Keratinocyte (primary cell): ENCODE results near the gene PTRH1. TPM values are rescaled to one million over a fixed set of nuclear protein-coding genes. Genes with fewer than 3 reads are reported as not detected.

Experiments
- DNase-seq: peaks from one replicate; pipeline ENCODE4 v3.0.0-alpha.2; 2011; ENCODE audit warnings: low read depth, missing footprints, low spot score
- FAIRE-seq: peaks from 2 replicates; lab custom pipeline; 2011; peaks lifted over from hg19 to GRCh38; lab: Jason Lieb, UNC
- H2AFZ ChIP-seq: 2 replicates; pipeline ENCODE4 v1.6.0; 2012; ENCODE audit warnings: low read length, control low read depth, inconsistent platforms; ENCODE audit not compliant: control insufficient read depth
- H3K27ac ChIP-seq: 2 replicates; pipeline ENCODE4 v1.5.1; 2011; ENCODE audit warnings: low read length; ENCODE audit not compliant: control insufficient read depth, insufficient read depth
- H3K27me3 ChIP-seq: 3 replicates; pipeline ENCODE4 v1.6.0; 2011; ENCODE audit warnings: low read length; ENCODE audit not compliant: control insufficient read depth, insufficient read depth; ENCODE audit errors: extremely low read depth
- H3K36me3 ChIP-seq, 2 experiments: 2 replicates in 1 of 2; 3 replicates in 1 of 2; pipeline ENCODE4 v1.5.1; 2011; ENCODE audit warnings: low read length in 2 of 2, mild to moderate bottlenecking in 1 of 2; ENCODE audit not compliant: control insufficient read depth in 2 of 2, insufficient read depth in 2 of 2; ENCODE audit errors: extremely low read depth in 1 of 2
- H3K4me1 ChIP-seq: 3 replicates; pipeline ENCODE4 v1.5.1; 2011; ENCODE audit warnings: low read length; ENCODE audit not compliant: control insufficient read depth, insufficient read depth; ENCODE audit errors: extremely low read depth
- H3K4me2 ChIP-seq: 3 replicates; pipeline ENCODE4 v1.6.0; 2011; ENCODE audit warnings: low read depth, low read length; ENCODE audit not compliant: control insufficient read depth, insufficient read depth; ENCODE audit errors: extremely low read depth
- H3K4me3 ChIP-seq, 3 experiments: fragments of 200-600 bp in 1 of 3; sonication (generic) in 1 of 3; 2 replicates in 2 of 3; 3 replicates in 1 of 3; pipeline ENCODE4 v1.5.1; 2011 to 2016; ENCODE audit warnings: low read length in 3 of 3, mild to moderate bottlenecking in 3 of 3, control low read depth in 2 of 3, inconsistent platforms in 1 of 3, low read depth in 1 of 3, mixed read lengths in 1 of 3, mixed run types in 1 of 3, moderate library complexity in 1 of 3; ENCODE audit not compliant: control insufficient read depth in 2 of 3, insufficient read depth in 2 of 3; ENCODE audit errors: extremely low read depth in 1 of 3
- H3K79me2 ChIP-seq: 2 replicates; pipeline ENCODE4 v1.6.0; 2012; ENCODE audit warnings: low read length; ENCODE audit not compliant: control insufficient read depth, insufficient read depth
- H3K9ac ChIP-seq: 3 replicates; pipeline ENCODE4 v1.6.0; 2011; ENCODE audit warnings: low read length; ENCODE audit not compliant: control insufficient read depth, insufficient read depth; ENCODE audit errors: extremely low read depth
- H3K9me1 ChIP-seq: 3 replicates; pipeline ENCODE4 v1.6.0; 2011; ENCODE audit warnings: low read length; ENCODE audit not compliant: control insufficient read depth, insufficient read depth; ENCODE audit errors: extremely low read depth
- H3K9me3 ChIP-seq: 2 replicates; pipeline ENCODE4 v1.5.1; 2012; ENCODE audit warnings: low read depth, low read length; ENCODE audit not compliant: control insufficient read depth
- H4K20me1 ChIP-seq: 3 replicates; pipeline ENCODE4 v1.6.0; 2011; ENCODE audit warnings: low read length; ENCODE audit not compliant: control insufficient read depth, insufficient read depth; ENCODE audit errors: extremely low read depth
- CTCF ChIP-seq, 3 experiments: IDR thresholded peaks in 1 of 3; conservative IDR thresholded peaks in 1 of 3; optimal IDR thresholded peaks in 1 of 3; 2 replicates in 2 of 3; 3 replicates in 1 of 3; pipeline versions ENCODE3 to v1.5.1; 2011; ENCODE audit warnings: low read length in 3 of 3, mild to moderate bottlenecking in 3 of 3, moderate library complexity in 2 of 3, control low read depth in 1 of 3, inconsistent platforms in 1 of 3; ENCODE audit not compliant: insufficient read depth in 2 of 3; ENCODE audit errors: extremely low read depth in 1 of 3
- EZH2 ChIP-seq: IDR thresholded peaks from one replicate; pipeline ENCODE4 v1.6.1; 2012; ENCODE audit warnings: inconsistent platforms, mild to moderate bottlenecking, low read length, moderate library complexity
- dilution Hi-C: fragments of 300-500 bp; cut with MboI; formaldehyde crosslinking; loops from one replicate; pipeline ENCODE4 v1.7.0; 2020; ENCODE audit warnings: low sequenced_read_pairs; ENCODE audit not compliant: extremely low pct_ligation_motif_present
- polyA plus RNA-seq, 5 experiments: library from polyadenylated mRNA; depleted of rRNA in 3 of 5; stranded (reverse) in 3 of 5; stranded (forward) in 1 of 5; unstranded in 1 of 5; fragments of >200 nt; gene quantifications; 1 replicate in 1 of 5; 2 replicates in 3 of 5; 3 replicates in 1 of 5; pipeline versions ENCODE4 v1.2.1 to v1.2.3, GENCODE V29; 2011 to 2012; ENCODE audit warnings: missing spikeins in 2 of 5, low read depth in 1 of 5, low replicate concordance in 1 of 5

The PTRH1 gene
- polyA plus RNA-seq, 1 donor (not counting 4 experiments of a cell fraction or from before 2014, with no cell fraction given) = 14.3 TPM

GRCh38 chr9:127738666-127739065 is 23.2 kb upstream of the PTRH1 start:
- peaks cover 23% of the 10 kb centered on the region for H3K4me1 ChIP-seq
- no peaks in the 10 kb centered on the region for H3K79me2 ChIP-seq
- no peaks in the 10 kb centered on the region for H3K9me1 ChIP-seq
- no peak overlapping the region for H3K4me3 ChIP-seq
- dilution Hi-C loops = no loop called here
- no peak overlapping the region for H3K4me2 ChIP-seq
- DNase-seq (no peak), FAIRE-seq (no peak)
- no peaks in the 10 kb centered on the region for H3K36me3 ChIP-seq
- H3K27ac ChIP-seq = no peak overlapping the region
- H3K9ac ChIP-seq = no peak overlapping the region
- H3K27me3 ChIP-seq = no peaks in the 10 kb centered on the region
- TF ChIP-seq EZH2 (no peak), CTCF (optimal IDR thresholded peaks at IDR 0.05 in 1 of 3, IDR thresholded peaks at IDR 0.05 in 1 of 3, conservative IDR thresholded peaks at IDR 0.05 in 1 of 3; ENCODE audit: extremely low read depth in 1 of 3, insufficient read depth in 2 of 3, low read length in 3 of 3) (no peak)
- no peaks in the 10 kb centered on the region for H3K9me3 ChIP-seq
- no peak overlapping the region for H2AFZ ChIP-seq
- no peaks in the 10 kb centered on the region for H4K20me1 ChIP-seq

- peaks cover 0 to 3% of the 10 kb centered on the region in 2 experiments for H3K36me3 ChIP-seq
- H2AFZ ChIP-seq = no peak overlapping the region
- H3K9me1 ChIP-seq = no peaks in the 10 kb centered on the region
- no peaks in the 10 kb centered on the region for H3K9me3 ChIP-seq
- no peak for TF ChIP-seq EZH2
- no peak for TF ChIP-seq CTCF (optimal IDR thresholded peaks at IDR 0.05 in 1 of 3, IDR thresholded peaks at IDR 0.05 in 1 of 3, conservative IDR thresholded peaks at IDR 0.05 in 1 of 3; ENCODE audit: extremely low read depth in 1 of 3, insufficient read depth in 2 of 3, low read length in 3 of 3)
- no peak overlapping the region for H3K9ac ChIP-seq
- H3K4me3 ChIP-seq = no peak overlapping the region
- dilution Hi-C loops = no loop called here
- no peak overlapping the region for H3K4me2 ChIP-seq
- H3K27ac ChIP-seq = no peak overlapping the region
- H3K4me1 ChIP-seq = peaks cover 19% of the 10 kb centered on the region
- DNase-seq (no peak), FAIRE-seq (no peak)
- H3K27me3 ChIP-seq = no peaks in the 10 kb centered on the region
- H3K79me2 ChIP-seq = no peaks in the 10 kb centered on the region
- H4K20me1 ChIP-seq = no peaks in the 10 kb centered on the region
Measured at GRCh38 chr9:127735530-127736185, 20.2 kb upstream of the PTRH1 start.
